NCI-H510A (cell line): ENCODE results near the gene RAB3B.
"Not testable (repeated sequence)": the region's sequence is repeated elsewhere in the genome, so short reads cannot be mapped to it uniquely, and the experiment has no call there.

Experiments
- DNase-seq: peaks from one replicate; lab custom pipeline; 2025; lab: John Stamatoyannopoulos, UW

Gene RAB3B

DNA sequence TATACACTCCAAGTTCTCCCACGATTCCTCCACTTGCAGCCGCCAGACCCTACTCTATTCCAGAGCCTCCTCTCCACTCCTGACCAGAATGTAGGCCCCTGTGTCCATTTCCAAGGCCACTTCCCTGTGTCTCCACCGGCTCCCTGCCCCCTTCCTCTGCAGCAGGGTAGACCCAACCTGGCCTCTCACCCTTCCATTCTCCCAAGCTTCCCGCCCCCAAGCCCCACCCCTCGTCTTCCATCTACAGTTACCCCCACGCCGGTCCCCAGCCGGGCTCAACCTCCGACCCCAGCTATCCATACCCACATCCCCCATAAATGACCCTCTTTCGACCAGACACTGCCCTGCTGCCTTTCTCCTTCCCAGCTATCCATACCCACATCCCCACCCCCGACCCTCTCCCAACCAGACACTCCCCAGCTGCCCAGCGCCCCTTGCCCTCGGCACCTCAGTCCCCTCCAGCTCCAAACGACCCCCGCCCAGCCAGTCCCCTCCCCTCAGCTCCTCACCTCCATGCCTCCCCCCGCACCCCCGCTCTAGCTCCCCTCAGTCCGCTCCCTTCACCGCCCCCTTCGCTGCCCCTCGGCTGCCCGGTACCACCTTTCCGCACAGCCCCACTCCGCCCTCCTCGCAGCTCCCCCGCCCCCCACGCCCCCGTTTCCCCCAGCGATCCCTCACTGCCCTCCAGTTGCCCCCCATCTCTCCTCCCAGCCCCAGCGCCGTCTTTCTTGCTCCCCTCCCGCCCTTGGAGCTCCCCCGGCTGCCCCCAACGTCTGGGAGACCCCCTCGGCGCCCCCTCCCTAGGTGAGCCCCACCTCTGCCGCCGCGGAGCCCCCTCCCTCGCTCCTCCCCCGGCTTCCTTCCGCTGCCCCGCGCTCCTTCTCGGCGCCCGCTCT, 670 bp downstream of the RAB3B start:
- DNase-seq: no peak

DNA sequence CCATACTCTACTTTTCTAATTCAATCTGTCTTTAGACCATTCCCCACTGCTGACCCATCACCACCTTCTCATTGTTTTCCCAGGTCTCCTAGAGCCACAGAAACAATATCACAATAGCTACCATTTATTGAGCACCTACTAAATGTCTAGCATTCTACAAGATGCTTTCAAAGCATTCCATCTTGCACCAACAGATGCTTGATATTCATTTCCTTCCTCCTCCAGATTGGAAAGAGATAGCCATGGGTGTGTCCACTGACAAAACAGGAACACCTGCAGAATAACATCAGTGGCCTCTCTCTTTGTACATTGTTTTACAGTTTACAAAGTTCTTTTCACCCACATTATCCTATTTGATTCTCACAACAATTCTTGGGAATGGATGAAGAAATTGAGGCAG, 2.2 kb downstream of the RAB3B start:
- no peak for DNase-seq

DNA sequence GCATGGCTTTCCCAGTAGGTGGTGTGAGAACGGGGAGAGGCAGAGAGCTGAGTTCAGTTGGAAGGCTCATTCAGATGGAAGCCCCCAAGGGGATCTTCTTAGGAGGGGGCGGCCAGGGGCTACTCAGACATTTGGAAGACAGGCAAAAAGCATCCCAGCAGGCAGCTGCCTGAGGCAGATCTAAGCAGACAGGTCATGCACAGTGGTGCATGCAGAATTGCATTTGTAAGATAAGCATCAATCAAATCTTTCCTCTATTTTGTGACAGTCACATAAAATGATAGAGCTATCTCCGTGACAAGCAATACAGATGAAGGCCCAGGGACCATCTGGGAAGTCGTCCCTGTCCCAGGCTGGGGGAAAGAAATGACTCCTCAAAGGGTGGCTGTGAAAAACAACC, 3.8 kb downstream of the RAB3B start:
- no peak for DNase-seq

DNA sequence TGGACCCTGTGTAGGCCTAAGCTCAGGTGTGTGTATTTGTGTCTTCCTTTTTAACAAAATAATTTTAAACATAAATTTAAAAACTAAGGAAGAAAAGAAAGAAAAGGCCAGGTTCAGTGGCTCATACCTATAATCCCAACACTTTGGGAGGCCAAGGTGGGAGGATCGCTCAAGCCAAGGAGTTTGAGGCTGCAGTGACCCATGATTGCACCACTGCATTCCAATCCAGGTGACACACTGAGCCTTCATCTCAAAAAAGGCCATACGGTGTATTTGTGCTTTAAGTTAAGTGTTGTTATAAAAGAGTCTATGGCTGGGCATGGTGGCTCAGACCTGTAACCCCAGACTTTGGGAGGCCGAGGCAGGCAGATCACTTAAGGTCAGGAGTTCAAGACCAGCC, 8.3 kb downstream of the RAB3B start:
- DNase-seq: no peak

DNA sequence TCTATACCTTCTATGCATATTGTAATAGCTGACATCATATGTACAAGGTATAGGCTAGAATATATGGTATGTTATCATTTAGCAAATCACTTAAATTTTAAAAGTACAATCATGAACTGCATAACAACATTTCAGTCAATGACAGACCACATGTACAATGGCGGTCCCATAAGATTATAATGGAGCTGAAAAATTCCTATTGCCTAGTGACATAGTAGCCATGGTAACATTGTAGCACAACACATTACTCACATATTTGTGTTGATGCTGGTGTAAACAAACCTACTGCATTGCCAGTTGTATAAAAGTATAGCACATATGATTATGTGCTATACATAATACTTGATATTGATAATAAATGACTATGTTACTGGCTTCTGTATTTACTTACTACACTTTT, 8.9 kb downstream of the RAB3B start:
- DNase-seq: no peak

DNA sequence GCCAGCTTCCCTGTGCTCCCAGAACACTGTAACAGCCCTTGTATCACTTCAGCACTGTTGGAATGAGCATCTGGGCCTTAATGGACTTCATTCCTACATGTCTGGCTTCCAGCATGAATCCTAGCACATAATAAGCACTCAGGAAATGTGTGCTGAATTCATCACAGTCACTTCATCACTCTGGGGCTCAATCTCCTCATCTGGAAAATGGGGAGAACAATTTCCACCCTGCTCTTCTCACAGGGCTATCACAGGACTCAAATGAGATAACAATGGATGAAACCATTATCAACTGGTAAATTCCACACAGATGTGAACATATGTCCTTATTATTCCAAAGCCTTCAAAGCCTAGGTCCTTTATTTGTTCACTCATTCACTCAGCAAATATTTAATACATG, 12.4 kb downstream of the RAB3B start:
- DNase-seq: no peak

DNA sequence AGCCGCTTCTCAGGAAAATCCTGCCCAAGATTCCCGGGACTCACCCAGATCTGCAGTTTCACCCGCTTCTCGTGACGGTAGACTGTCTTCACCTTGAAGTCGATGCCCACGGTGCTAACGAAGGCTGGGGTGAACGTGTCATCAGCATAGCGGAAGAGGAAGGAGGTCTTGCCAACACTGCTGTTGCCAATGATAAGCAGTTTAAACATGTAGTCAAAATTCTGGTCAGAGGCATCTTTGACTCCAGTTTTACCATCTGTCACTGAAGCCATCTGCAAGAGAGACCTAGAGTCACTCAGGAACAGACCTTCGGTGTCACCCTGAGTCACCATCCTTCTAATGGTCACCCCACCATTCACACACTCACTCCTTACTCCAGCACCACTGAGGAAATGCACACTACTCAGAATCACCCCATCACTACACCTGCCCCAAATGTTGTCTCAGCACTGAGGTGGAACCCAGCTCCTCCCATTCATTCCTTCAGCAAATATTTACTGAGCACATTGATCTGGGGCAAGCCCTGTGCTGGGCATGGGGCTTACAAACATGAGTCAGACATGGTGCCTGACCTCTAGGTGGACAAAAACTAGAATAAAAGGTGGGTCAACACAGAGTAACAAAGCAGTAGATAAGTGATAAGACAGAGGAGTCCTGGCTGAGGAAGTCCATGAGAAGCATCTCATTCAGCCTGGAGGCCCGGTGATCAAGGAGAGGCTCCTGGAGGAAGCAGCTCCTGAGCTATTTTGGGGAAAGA, 13.5 kb downstream of the RAB3B start:
- DNase-seq: no peak

DNA sequence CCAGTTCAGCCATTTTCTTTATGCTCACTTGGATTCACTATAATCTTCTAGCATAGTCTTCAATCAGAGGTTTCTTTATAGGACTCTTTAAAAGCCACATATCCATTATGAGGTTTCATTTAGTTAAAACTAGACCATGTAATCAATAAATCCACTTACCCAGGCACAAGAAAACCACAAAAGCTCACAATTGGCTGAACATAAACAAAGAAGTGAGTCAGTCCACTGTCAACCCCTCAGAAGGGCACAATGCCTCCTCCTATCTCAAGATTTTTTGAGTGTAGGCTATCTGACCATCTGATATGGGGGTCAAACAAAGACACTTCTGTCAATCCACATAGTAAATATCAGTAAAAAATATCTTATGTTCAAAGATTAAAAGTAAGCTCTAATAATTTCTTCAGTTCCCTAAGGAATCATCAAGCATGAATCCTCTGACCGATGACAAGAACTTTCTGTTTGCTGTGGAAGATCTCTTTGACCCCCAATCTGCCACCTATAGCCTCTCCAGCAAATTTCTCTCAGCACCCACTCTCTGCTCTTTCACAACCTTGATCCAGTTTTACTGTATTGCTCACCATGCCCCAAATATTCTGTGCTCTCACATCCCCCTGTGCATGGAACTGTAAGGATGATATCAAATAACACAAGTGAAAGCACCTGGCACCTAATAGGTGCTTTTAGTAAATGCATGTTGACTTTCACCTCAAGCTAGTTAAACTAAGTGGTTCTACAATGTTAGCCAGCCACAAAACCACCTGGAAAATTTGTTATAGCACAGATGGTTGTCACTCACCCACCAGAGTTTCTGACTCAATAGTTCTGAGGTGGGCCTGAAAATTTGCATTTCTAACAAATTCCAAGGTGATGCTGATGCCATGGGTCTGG, 16.7 kb downstream of the RAB3B start:
- DNase-seq: no peak

DNA sequence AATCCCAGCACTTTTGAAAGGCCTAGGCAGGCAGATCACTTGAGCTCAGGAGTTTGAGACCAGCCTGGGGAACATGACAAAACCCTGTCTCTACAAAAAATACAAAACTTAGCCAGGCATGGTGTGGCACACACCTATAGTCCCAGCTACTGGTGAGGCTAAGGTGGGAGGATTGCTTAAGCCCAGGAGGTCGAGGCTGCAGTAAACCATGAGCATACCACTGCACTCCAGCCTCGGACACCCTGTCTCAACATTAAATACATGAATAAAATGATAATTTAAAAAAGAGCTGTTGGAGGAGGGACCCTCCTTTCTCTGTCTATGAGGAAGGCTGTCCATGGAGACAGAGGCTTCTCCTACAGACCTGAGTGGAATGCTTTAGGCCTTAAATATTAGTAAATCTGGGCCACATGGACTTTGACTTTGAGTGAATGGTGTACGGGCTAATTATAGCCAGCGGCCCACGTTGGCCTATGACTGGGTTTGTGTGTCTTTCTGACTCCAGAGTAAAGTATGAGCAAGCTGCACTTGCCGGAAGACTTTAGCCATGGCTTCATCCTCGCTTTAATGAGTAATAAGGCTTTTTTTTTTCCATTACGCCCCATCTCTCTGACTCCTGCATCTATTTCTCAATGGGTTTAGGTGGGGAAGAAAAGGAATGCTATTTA, 21.3 kb downstream of the RAB3B start:
- DNase-seq: no peak

DNA sequence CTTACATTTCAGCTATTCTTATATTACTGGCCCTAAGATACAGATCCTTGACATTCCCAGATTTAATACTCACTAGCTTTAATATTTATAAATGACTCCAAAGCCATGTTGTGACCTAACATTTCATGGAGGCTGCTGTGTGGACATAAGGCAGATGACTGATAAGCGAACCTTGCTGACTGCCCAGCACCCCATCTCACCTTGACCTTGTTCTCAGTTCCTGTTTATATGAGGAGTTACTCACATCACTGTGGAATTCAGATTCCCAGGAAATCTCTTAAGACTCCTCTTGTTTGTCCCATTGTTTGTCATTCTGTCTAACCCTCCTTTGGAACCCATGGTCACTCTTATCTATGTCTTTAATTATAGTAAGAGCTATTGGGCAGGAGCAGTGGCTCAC, 21.9 kb downstream of the RAB3B start:
- DNase-seq: no peak

DNA sequence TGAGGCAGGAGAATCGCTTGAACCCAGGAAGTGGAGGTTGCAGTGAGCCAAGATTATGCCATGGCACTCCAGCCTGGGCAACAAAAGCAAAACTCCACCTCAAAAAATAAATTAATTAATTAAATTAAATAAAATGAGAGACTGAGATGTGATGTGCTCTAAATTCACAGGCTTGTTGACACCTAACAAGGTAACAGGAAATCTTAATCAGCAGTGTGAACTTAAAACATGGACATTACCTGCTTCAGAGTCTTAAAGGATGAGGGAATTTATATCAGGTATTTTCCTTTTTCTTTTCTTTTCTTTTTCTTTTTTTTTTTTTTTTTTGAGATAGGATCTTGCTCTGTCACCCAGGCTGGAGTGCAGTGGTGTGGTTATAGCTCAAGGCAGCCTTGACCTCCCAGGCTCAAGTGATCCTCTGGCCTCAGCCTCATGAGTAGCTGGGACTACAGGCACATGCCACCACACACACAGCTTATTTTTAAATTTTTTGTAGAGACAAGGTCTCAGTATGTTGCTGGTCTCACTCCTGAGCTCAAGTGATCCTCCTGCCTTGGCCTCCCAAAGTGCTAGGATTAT, 23.2 kb downstream of the RAB3B start:
- DNase-seq: not testable (repeated sequence)

DNA sequence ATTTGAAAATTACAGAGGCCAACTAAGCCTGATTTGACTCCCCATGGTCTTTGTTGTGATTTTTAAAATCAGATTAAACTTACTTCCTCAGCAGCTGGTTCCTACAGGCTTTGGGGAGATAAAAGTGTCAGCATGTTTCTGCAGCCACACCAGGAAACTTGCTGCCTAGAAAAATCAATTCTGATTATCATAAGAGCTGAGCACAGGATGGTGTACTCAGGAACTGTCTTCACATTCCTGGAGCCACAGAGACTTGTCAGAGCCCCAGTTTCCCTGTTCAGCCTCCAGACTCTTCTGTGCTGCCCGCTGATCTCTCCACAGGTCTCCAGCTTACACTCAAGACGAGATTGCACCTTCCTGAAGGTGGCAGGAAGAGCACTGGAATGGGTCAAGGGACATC, 23.9 kb downstream of the RAB3B start:
- DNase-seq: no peak

DNA sequence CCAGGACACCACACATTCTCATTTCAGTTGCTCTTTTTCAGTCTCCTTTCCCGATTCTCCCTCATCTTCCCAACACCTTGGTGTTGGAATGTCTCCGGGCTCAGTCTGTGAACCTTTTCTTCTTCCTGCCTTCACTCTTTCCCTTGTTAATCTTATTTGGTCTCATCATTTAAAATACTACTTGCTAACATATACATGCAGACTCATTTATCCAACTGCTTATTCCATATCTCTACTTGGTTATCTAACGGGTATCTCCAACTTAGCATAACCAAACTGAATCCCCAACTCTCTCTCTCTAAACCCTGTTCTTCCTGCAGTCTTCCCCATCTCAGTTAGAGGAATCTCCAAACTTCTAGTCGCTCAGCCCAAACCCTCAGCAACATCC, 26.2 kb downstream of the RAB3B start:
- no peak for DNase-seq

DNA sequence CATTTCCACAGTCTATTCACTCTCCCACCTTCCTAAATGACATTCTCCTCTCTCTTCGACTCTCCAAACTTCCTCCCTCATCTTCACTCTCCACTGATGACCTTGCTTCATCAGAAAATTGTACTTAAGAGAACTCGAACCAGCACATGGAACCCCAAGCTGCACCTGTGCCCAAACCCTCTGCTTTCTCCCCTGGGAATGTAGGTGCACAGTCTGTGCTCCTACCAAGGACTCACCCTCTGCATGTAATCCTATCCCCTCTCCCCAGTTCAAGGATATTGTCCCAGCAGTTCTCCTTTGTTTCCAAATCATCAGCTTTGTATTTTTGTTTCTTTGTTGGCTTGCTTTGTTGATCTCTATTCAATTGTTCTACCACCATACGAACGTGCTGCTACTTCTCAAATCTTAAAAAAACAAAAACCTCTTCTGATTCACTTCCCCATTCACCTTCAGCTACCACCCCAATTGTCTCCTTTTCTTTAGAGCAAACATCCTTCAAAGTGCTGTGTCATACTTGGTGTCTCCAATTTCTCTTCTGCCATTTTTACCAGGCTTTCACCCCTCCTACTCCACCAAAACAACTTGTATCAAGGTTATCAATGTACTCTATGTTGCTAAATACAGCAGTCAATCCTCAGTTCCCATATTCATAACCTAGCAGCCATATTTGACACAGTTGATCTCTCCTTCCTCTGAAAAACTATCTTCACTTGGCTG, 26.8 kb downstream of the RAB3B start:
- no peak for DNase-seq

DNA sequence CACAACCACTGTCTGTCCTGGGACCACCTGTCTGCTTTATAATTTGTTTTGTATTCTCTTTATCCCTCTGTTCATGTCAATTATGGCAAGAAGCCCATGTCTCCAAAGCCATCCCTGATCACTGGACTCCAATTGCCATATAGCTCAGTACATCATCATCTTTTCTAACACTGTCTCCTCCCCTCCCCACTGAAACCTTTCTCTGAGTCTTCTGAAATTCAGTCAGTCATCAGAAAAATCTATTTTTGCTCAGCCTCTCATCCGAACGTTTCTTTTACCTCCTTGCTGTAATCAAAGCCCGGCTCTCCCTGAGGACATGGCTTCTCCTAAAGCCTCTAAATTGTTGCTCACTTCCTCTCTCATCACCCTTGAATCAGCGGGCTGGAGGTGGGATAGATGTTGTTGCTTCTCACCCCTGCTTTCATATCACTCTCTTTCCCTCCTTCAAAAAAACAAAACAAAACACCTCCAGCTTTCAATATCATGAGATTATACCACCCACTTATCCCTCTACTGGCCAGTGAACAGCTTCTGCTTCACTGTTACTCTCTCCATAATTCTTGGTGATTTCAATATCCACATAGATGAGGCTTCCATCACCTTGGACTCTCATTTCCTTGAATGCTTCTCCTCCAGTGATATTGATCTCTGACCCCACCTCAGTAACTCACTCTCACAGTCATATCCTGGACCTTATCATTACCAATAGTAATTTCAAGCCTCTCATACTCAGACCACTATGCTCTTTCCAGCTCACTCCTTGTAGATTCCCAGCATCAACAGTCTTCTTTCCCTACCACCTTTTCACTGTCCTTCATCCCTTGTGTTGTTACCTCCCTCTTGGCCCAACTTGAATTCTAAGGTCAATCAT, 27.8 kb downstream of the RAB3B start:
- DNase-seq: no peak

DNA sequence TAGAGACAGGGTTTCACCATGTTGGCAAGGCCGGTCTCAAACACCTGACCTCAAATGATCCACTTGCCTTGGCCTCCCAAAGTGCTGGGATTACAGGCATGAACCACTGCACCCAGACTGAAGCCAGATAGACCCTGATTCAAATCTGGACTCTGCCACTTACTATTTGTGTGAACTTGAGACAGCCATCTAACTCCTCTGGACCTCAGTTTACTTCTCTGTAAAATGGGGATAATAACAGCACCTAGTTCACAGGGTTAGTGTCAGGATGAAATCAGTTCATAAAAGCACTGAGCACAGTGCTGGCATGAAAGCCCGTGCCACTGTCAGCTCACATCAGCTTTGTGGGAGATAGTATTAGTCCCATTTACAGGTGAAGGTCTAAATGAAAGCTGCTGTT, 28.5 kb downstream of the RAB3B start:
- no peak for DNase-seq

DNA sequence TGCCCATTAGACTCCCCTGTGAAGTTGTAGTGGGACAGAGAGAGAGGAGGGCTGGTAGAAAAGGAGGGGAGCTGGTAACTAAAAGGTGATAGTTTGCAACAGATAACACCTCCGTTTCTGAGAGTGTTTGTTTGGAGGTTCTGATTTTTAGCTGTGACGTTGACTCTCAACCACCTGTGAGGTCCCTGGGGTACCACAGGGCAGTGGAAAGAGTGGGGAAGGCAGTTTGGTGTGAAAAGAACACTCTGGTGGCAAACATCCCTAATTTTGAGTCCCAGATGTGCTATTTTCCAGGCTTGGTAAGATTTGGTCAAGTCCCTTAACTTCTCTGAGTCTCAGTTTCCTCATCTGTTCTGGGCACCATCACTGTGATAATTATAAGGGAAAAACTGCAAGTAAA, 29.3 kb downstream of the RAB3B start:
- DNase-seq: no peak

DNA sequence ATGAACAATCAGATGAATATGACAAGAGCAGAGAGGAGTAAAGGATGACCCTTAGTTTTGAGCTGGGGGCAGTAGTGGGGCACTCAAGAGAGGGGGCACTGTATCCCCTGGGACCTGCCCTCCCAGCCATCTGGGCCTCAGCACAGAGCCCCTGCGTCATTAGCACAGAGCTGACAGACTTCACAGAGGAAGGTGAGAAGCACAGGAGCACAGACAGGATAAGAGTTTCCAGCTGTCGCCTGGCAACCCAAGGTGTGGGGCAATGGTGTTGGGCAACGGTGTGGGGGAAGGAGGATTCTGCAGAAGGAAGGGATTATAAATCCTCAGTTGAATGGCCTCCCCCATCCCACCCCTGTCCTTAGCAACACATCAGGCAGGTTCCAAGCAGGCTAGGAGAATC, 30.2 kb downstream of the RAB3B start:
- DNase-seq: peak; percentile 54

DNA sequence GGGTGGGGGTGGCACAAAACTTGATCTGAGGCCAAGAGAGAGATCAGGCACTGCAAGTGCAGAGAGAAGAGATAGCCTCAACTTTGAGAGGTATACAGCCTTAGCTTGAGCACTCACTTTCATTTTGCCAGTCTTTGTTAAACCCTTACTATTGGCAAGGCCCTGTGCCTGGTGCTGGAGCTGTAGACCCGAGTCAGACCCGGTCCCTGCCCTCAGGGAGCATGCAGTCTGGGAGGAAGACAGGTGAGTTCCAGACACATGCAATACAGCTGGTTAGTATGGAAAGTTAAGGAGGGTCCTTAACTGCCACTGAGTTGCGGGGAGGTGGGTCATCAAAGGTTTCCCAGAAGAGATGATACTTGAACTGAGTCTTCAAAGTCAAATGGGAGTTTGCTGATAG, 31.7 kb downstream of the RAB3B start:
- DNase-seq: no peak

DNA sequence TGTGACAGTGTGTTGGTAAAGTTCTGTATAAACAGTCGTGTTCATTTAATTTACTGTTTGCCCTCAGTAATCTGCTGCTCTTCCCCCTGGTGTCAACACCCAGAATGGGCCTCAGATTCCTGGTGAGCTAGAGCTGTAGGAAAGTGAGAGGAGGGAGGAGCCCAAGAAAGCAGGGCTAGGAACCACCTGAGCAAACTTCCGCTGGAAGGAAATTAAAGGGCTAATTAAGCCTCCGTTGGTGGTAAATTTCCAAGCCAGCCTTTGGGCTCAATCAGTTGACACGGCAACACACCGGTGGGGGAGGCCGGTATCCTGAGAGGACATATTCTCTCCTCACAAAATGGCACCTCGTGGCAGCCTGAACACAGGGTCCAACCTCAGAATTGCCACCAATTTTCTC, 32.9 kb downstream of the RAB3B start:
- DNase-seq: peak; percentile 58
